GM21367 (cell line): ENCODE data around the gene YPEL2.
A peak's percentile ranks its signal among the peaks of the same experiment; 100 is the strongest.
"Not testable (repeated sequence)": the region's sequence is repeated elsewhere in the genome, so short reads cannot be mapped to it uniquely, and the experiment has no call there.

ENCODE experiments used
- ATAC-seq: cut with Tn5 transposase; IDR thresholded peaks from one replicate; pipeline ENCODE4 v1.9.1; 2021; ENCODE audit not compliant: unreplicated experiment

YPEL2 gene

GRCh38 chr17:59375857-59376256 is 44.4 kb downstream of the YPEL2 start:
- ATAC-seq, result peak; percentile 55

- no peak for ATAC-seq
These were observed 45.1 kb downstream of the YPEL2 start for GRCh38 chr17:59376506-59376905.

GRCh38 chr17:59377410-59377809 is 46.0 kb downstream of the YPEL2 start:
- ATAC-seq, result no peak

GRCh38 chr17:59378675-59379074 is 47.2 kb downstream of the YPEL2 start:
- no peak for ATAC-seq

GRCh38 chr17:59380474-59380873 is 49.0 kb downstream of the YPEL2 start:
- no peak for ATAC-seq

- no peak for ATAC-seq
These were observed 50.5 kb downstream of the YPEL2 start for GRCh38 chr17:59381716-59382570.

- ATAC-seq, result no peak
These were observed 52.4 kb downstream of the YPEL2 start for GRCh38 chr17:59383893-59384292.

DNA sequence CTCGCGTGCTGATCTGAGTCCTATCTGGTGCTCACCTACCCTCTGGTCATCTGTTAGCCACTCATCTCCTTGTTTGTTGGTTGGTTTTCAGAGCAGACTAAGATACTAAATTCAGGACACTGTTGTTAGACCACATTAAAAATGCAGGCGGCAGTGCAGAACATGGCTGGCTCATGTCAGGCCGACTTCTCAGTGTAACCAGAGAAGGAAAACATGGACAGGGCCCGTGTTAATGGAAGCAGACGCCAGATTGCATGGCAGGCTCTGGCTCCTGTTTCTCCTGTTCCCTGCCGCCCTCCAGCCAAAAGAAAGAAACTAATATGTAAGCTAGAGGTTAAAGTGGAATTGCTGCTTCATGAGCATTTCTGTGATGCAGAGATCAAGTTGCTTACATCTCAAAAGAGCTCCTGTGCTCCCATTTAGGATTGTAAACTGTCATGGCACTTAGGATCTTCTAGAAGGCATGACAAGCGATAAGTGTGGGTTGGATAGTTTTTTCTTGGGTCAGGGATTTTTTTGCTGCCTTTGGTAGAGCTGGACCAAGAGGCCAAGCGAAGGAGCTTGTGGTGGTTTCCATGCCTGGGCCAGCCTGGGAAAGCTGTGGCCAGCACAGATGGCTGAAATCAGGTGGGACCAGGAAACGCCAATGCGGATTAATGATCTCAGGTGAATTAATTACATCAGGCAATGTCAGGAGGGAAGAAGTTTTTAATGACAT is 56.1 kb downstream of the YPEL2 start:
- ATAC-seq, result no peak

GRCh38 chr17:59388069-59388556 is 56.7 kb downstream of the YPEL2 start:
- no peak for ATAC-seq

- no peak for ATAC-seq
These were observed 57.6 kb downstream of the YPEL2 start for GRCh38 chr17:59389066-59389465.

DNA sequence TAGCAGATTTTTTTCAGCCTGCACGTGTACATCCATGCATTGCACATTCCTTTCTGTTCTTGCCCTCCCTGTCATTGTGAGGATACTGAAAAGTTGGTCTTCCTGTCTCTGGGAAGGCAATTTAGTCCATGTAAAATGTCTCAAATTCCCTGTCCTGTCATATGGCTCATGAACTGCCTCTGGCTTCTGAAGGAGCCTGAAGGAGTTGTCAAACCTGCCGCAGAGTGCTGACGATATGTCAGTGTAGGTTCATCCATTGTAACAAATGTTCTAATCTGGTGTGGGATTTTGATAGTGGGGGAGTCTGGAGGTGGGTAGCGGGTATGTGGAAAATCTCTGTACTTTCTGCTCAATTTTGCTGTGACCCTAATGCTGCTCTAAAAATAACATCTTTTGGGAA is 59.6 kb downstream of the YPEL2 start:
- no peak for ATAC-seq

- ATAC-seq, result no peak
These were observed 61.7 kb downstream of the YPEL2 start for GRCh38 chr17:59392973-59393679.

DNA sequence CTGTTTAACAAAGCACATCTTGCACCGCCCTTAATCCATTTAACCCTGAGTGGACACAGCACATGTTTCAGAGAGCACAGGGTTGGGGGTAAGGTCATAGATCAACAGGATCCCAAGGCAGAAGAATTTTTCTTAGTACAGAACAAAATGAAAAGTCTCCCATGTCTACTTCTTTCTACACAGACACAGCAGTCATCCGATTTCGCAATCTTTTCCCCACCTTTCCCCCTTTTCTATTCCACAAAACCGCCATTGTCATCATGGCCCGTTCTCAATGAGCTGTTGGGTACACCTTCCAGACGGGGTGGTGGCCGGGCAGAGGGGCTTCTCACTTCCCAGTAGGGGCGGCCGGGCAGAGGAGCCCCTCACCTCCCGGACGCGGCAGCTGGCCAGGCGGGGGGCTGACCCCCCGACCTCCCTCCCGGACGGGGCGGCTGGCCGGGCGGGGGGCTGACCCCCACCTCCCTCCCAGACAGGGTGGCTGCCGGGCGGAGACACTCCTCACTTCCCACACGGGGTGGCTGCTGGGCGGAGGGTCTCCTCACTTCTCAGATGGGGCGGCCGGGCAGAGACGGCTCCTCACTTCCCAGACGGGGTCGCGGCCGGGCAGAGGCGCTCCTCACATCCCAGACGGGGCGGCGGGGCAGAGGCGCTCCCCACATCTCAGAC is 62.4 kb downstream of the YPEL2 start:
- not testable (repeated sequence) for ATAC-seq

- ATAC-seq, result no peak
These were observed 64.8 kb downstream of the YPEL2 start for GRCh38 chr17:59396134-59396826.

DNA sequence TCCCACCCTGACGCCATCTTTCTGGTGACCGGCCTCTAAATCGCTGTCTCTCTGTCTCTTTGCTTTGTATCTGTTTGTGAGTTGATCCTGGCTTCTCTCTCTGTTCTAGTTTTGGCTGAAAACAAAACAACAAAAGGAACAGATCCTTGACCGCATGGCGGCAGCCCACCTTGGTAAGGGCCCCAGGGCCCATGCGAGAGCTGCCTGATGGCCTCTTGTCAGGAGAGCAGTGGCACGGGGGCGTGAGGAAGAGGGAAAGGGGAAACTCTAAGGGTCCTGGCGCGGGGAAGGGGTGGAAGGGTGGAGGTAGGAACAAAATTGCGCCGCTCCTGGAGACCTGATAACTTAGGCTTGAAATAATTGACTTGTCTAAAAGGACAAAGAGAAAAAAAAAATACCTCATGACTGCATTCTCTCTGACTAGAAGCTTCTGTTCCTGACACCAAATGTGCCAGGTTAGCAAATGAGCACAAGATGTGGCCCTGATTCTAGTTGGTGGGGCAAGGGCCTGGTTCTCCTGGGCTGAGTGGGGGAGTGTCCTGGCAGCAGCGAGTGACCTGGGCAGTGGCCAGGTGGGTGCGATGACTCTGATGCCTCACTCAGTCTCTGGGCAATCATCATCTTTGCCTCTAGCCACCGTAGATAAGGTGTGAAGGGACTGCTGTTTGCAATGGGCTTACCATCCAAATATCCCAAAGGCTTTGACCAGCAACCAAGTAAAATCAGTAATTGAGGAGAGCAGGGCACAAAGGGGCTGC is 66.0 kb downstream of the YPEL2 start:
- ATAC-seq, result no peak

DNA sequence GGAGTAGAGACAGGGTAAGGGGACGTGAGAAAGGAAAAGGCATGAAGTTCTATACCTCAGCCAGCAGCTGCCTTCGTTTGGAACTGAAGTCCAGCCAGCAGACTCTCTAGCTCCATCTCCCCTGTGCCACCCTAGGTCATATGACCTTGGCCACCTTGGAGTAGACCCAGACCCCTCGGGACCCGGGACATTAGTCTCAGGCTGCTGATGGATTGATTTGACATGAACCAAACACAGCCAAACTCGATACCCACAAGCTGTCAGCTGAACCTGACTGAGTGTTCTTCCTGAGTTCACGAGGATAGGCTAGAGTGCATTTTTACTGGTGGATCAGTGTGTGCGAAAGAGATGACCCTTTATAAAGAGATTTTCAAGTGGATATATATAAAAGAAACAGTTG is 68.5 kb downstream of the YPEL2 start:
- ATAC-seq, result no peak

GRCh38 chr17:59400858-59401257 is 69.4 kb downstream of the YPEL2 start:
- ATAC-seq, result no peak

DNA sequence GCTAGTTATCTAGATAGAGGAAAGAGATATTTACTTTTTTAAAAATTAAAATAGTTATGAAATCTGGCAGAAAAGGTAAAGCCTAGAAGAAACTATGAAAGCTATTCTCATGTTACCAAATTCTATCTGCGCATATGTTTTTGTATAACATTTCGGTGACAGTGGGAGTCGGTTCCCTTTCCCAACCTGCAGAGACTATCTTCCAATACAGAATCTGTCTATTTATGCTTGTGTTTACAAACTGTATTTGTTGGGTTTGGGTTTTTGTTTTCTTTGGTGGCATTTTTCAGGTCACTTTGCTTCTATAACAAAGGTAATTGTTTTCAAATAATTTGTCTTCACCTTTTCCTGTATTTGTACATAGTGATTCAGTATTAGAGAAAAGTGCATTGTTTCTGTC is 69.8 kb downstream of the YPEL2 start:
- no peak for ATAC-seq

DNA sequence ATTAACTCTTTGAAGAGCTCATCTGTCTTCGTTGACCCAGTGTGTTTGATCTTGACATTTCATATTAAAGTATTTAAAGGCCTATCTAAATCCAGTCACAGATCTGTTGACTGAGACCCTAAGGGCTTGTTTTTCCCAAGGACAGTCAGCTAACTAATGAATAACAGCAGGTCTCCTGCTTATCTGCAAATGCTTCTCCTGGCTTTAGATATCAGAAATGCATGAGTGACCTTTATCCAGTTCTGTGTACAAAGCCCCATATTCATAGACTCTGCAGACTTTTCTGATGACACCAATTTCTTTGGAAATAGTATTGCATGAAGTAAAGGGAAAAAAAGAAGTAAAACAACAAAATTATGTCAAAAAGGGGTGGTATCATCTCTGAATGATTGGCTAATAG is 70.3 kb downstream of the YPEL2 start:
- no peak for ATAC-seq

GRCh38 chr17:59402760-59403159 is 71.3 kb downstream of the YPEL2 start:
- no peak for ATAC-seq
